T-helper 9 cell (primary cell): ENCODE measurements around the gene SHC2.
"Not testable (repeated sequence)": the region's sequence is repeated elsewhere in the genome, so short reads cannot be mapped to it uniquely, and the experiment has no call there.

ENCODE experiments used
- DNase-seq: peaks from one replicate; pipeline ENCODE4 v3.0.0-alpha.2; 2020

Gene SHC2

GRCh38 chr19:444677-445210 is 16.1 kb downstream of the SHC2 start:
- DNase-seq = no peak

- no peak for DNase-seq
Observed at GRCh38 chr19:443005-443404, 17.8 kb downstream of the SHC2 start.

- DNase-seq = no peak
Observed at GRCh38 chr19:442085-442484, 18.7 kb downstream of the SHC2 start.

GRCh38 chr19:441213-441836 is 19.5 kb downstream of the SHC2 start:
- DNase-seq = no peak

GRCh38 chr19:440391-441212 is 20.2 kb downstream of the SHC2 start:
- DNase-seq = no peak

- no peak for DNase-seq
Observed at GRCh38 chr19:439167-439900, 21.5 kb downstream of the SHC2 start.

GRCh38 chr19:438416-438958 is 22.3 kb downstream of the SHC2 start:
- no peak for DNase-seq

GRCh38 chr19:437041-437440 is 23.8 kb downstream of the SHC2 start:
- DNase-seq = no peak

GRCh38 chr19:436413-436950 is 24.4 kb downstream of the SHC2 start:
- DNase-seq = no peak

- no peak for DNase-seq
Observed at GRCh38 chr19:435707-436412, 25.0 kb downstream of the SHC2 start.

GRCh38 chr19:435056-435706 is 25.7 kb downstream of the SHC2 start:
- DNase-seq = no peak

- no peak for DNase-seq
Observed at GRCh38 chr19:434152-434960, 26.5 kb downstream of the SHC2 start.

GRCh38 chr19:430701-431100 is 30.1 kb downstream of the SHC2 start:
- DNase-seq = no peak

- no peak for DNase-seq
Observed at GRCh38 chr19:428149-428548, 32.7 kb downstream of the SHC2 start.

GRCh38 chr19:427675-428074 is 33.2 kb downstream of the SHC2 start:
- DNase-seq = not testable (repeated sequence)

- no peak for DNase-seq
Observed at GRCh38 chr19:426725-427445, 33.9 kb downstream of the SHC2 start.

GRCh38 chr19:425056-425455 is 35.8 kb downstream of the SHC2 start:
- DNase-seq = no peak

- DNase-seq = no peak
Observed at GRCh38 chr19:424546-424945, 36.3 kb downstream of the SHC2 start.

GRCh38 chr19:423691-424466 is 37.0 kb downstream of the SHC2 start:
- no peak for DNase-seq
